GM18873 (cell line): ENCODE data around the gene JAK3.
A peak's percentile ranks its signal among the peaks of the same experiment; 100 is the strongest.
"Not testable (repeated sequence)": the region's sequence is repeated elsewhere in the genome, so short reads cannot be mapped to it uniquely, and the experiment has no call there.

Experiments
- ATAC-seq: cut with Tn5 transposase; IDR thresholded peaks from one replicate; pipeline ENCODE4 v1.9.1; 2021; ENCODE audit warnings: mild to moderate bottlenecking, moderate library complexity, moderate number of reproducible peaks; ENCODE audit not compliant: unreplicated experiment, low FRiP score

JAK3 gene

DNA sequence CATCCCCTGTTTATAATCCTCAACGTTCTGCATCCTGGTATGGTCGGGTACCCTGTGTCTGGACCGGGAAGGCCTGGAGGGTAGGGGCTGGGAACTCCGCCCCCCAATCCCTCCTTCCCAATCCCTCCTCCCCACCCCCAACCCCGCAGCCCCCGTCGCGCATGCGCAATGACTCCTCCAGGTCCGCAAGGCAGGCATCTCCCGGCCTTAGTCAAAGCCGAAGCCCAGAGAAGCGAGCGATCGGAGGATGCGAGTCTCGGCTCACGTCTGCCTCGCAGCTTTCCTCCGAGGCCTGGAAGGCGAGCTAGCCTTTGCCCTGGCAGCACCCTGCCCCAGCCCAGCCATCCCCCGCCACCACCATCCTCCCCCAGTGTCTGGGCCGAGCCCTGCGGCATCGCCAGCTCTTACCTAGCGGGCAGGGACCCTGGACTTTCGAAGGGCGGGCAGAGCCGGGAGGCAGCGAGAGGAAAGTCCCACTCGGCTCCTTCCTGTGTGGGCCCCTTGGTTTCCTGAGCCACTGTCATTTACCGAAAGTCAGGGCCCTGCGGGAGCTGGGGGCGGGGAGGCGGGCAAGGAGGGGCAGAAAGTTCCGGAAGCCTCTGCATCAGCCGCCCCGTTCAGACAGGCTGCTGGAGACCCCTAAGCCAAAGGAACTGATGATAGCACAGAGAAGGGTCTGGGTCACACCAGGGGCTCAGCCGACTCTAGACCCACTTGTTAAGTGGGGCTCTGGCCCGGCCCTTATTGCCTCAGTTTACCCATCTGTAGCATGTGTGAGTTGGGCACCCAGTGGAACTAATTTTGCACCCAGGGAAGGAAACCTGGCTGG lies at the start of gene JAK3:
Gene JAK3 (minus strand): TSS at position 445 of the 829 bp plus-strand sequence. CDS start 3,565 bp downstream, outside the sequence.
- peak; percentile 55 for ATAC-seq

DNA sequence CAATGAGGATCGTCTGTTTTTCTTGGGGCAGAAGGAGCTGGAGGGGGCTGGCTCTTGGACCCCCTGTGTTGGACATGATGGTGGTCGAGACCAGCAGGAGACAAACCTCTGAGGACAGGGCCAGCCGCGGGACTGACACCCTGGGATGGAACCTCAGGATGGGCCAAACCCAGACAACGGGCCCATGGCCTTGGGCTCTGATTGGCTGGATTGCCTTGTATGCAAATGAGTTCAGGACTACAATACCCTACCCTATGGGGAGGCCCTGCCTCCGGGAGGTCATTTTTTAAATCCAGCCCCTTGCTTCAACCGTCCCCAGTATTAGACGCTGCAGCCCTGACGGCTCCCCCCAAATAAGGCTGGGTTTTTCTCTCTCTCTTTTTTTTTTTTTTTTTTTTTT lies 46.0 kb upstream of the JAK3 start:
- no peak for ATAC-seq

DNA sequence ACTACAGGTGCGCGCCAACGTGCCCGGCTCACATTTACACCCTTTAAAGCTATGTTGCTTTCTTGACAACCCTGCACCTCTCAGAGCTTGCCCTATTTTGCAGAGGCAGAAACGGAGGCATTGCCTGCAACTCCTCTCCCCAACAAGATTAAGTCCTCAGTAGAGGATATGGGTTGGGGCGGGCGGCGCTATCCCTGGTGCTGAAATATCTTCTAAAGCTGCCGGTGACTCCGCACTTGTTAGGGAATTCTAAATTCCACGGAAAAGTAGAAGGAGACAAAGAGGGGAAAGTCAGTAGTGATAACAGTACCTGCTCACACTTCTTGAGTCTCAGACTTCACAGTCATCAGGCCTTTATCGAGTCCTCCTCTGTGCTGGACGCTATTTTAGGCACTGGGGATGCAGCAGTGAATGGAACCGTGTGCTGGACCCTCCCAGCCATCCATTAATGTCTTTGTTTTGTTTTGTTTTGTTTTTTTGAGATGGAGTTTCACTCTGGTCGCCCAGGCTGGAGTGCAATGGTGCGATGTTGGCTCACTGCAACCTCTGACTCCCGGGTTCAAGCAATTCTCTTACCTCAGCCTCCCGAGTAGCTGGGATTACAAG lies 41.9 kb upstream of the JAK3 start:
- ATAC-seq: no peak

DNA sequence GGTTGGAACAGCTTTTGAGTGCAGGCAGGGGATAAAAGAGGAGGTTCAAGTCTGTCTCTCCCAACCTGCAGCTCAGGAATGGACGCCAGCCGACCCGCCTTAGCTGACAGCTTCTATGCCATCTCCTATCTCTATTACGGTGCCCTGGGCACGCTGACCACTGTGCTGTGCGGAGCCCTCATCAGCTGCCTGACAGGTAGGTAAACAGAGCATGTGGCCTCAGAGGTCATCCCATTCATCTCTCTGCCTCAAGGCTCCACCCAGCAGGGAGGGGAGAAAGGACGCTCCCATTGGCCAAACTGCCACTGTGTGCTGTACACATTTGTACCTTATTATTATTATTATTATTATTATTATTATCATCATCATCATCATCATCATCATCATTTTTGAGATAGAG lies 40.5 kb upstream of the JAK3 start:
- ATAC-seq: no peak

DNA sequence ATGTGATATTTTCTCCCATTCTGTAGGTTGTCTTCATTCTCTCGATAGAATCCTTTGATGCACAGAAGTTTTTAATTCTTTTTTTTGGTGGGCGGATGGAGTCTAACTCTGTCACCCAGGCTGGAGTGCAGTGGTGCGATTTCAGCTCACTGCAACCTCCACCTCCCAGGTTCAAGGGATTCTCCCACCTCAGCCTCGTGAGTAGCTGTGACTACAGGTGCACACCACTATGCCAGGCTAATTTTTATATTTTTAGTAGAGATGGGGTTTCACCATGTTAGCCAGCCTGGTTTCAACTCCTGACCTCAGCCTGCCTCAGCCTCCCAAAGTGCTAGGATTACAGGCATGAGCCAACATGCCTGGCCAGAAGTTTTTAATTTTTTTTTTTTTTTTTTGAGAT lies 39.4 kb upstream of the JAK3 start:
- ATAC-seq: not testable (repeated sequence)

DNA sequence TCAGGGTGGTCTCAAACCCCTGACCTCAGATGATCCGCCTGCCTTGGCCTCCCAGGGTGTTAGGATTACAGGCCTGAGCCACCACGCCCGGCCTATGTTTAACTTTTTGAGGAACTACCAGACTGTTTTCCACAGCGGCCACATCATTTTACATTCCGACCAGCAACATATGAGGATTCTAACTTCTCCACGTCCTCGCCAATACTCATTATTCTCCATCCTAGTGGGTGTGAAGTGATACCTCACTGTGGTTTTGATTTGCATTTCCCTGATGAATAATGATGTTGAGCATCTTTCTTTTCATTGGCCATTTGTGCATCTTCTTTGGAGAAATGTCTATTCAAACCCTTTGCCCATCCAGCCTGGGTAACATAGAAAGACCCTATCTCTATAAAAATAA lies 38.7 kb upstream of the JAK3 start:
- no peak for ATAC-seq

DNA sequence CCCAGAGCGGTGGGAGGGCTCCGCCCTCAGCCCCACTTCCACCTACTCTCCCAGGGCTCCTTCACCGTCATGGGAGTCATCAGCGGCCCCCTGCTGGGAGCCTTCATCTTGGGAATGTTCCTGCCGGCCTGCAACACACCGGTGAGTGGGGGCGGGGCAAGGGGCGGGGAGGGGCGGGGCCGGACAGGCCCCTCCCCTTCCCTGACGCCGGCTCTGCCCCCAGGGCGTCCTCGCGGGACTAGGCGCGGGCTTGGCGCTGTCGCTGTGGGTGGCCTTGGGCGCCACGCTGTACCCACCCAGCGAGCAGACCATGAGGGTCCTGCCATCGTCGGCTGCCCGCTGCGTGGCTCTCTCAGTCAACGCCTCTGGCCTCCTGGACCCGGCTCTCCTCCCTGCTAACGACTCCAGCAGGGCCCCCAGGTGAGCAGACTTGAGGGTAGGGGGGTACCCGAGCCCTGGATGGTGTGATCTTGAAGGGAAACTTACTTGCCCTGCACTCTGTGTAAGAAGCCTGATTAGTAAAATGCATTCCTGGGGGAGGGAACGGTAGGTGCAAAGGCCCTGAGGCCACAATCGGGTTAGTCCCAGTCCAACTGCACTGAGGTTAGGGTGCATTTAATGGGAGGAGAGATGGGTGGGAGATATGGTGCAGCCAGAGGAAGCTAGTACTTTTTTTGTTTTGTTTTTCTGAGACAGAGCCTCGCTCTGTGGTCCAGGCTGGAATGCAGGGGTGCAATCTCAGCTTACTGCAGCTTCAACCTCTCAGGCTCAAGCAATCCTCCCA lies 36.0 kb upstream of the JAK3 start:
- no peak for ATAC-seq

DNA sequence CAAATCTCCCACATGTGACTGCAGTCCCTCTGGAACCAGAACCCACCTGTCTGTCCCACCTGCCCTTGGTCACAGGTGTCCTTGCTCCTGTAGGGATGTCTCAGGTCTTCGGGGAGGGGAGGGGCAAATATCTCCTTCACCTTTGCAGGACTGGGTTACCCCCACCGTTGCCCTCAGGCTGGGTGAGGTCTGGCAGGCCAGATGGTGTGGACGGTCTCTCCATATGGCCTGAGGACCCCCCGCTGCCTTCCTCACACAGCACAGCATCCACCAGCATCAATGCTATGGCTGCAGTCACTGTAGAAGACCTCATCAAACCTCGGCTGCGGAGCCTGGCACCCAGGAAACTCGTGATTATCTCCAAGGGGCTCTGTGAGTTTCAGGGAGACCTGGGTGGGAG lies 33.9 kb upstream of the JAK3 start:
- no peak for ATAC-seq

DNA sequence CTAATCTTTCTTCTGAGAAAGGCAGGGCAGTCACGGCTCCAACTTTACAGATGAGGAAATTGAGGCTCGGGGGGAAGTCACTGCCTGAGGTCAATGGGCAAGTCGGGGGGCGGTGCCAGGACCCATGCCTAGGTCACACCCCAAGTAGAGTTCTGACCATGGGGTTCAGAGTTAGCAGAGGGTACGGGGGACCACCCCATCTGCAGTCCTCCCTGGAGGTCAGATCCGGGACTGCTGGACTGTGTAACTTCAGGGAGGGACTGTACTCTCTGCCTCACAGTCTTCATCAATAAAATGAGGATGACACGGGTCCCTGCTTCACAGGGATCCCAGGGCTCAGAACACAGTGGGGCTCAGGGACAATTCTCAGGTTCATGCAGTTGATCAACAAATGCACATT lies 31.7 kb upstream of the JAK3 start:
- ATAC-seq: no peak

DNA sequence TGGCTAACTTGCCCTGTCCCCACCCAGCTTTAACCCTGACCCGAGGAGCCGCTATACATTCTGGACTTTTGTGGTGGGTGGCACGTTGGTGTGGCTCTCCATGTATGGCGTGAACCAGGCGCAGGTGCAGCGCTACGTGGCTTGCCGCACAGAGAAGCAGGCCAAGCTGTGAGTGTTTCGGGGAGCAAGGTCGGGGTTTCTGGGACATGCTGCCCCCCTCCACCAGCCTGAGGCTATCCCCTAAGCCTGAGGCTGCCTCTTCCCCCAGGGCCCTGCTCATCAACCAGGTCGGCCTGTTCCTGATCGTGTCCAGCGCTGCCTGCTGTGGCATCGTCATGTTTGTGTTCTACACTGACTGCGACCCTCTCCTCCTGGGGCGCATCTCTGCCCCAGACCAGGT lies 29.9 kb upstream of the JAK3 start:
- no peak for ATAC-seq

DNA sequence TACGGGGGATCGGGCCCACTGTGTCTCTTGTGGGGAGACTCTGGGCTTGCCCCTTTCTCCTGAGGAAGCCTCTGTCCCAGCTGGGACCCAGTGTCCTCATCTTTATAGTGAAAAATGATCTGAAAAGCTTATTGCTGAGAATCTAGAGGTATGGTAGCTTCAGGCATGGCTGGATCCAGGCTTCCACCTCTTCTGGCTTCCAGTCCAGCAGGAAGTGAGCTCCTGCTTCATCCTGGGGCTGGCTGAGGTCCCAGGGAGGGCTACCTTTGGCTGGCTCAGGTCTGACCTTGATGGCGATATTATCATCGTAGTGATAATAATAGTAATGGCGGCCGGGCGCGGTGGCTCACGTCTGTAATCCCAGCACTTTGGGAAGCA lies 27.0 kb upstream of the JAK3 start:
- no peak for ATAC-seq

DNA sequence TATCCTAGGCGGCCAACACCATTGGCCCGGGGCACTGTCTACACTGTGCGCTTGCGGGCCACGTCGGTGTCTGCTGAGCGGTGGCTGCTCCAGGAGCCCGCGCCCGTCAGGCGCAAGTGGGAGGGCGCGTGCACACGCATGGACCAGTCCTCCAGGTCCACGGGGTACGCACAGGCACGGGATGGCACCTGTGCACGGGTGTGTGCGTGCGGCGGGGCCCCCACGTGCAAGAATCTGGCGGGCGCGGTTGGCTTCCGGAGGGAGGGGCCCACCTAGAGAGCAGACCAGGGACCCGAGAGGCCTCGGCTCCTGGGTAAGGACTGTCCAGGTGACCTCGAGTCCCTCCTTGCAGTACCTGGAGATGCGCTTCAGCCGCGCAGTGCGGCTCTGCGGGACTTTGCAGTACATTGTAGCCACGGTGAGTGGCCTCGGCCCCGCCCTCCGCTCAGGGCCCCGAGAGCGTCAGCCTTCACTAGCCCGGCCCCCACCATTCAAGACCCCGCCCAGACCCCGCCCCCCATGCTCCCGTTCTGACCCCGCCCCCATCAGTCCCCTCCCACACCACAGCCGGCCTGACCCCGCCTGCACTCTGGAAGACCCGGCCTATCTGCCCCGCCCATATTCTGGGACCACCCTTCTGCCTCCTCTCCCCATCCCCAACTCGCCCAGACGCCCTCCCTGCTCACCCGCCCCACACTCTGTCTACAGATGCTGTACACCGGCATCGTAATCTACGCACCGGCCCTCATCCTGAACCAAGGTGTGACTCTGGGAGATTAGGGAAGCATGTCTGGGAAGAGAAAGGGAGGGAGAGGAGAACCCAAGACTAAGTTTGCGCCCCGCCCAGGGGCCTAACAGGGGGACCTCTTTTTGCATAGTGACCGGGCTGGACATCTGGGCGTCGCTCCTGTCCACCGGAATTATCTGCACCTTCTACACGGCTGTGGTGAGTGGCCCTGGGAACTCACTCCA lies 26.3 kb upstream of the JAK3 start:
- no peak for ATAC-seq

DNA sequence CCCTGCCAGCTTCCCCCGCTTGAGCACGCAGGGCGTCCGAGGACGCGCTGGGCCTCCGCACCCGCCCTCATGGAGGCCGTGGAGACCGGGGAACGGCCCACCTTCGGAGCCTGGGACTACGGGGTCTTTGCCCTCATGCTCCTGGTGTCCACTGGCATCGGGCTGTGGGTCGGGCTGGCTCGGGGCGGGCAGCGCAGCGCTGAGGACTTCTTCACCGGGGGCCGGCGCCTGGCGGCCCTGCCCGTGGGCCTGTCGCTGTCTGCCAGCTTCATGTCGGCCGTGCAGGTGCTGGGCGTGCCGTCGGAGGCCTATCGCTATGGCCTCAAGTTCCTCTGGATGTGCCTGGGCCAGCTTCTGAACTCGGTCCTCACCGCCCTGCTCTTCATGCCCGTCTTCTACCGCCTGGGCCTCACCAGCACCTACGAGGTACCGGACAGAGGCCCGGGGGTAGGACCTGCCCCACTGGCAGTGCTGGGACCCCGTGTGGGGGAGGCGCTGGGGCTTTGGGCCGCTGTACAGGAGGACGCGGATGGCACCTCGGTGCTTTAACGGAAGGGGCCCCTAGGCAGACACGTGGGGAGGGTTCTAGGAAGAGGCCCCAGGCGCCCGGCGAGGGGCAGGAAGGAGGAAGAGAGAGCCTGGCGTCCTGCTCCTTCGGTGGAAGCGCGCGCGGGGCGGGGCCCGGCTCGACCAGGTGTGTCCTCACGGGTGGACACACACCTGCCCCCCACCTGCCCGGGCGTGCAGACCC lies 24.6 kb upstream of the JAK3 start:
- no peak for ATAC-seq

DNA sequence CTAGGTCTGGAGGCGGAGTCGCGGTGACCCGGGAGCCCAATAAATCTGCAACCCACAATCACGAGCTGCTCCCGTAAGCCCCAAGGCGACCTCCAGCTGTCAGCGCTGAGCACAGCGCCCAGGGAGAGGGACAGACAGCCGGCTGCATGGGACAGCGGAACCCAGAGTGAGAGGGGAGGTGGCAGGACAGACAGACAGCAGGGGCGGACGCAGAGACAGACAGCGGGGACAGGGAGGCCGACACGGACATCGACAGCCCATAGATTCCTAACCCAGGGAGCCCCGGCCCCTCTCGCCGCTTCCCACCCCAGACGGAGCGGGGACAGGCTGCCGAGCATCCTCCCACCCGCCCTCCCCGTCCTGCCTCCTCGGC lies 24.1 kb upstream of the JAK3 start, which contains the start of gene SLC5A5:
Gene SLC5A5 (plus strand): TSS at position 68 of the 373 bp plus-strand sequence. CDS start 375 bp downstream, outside the sequence.
- no peak for ATAC-seq

DNA sequence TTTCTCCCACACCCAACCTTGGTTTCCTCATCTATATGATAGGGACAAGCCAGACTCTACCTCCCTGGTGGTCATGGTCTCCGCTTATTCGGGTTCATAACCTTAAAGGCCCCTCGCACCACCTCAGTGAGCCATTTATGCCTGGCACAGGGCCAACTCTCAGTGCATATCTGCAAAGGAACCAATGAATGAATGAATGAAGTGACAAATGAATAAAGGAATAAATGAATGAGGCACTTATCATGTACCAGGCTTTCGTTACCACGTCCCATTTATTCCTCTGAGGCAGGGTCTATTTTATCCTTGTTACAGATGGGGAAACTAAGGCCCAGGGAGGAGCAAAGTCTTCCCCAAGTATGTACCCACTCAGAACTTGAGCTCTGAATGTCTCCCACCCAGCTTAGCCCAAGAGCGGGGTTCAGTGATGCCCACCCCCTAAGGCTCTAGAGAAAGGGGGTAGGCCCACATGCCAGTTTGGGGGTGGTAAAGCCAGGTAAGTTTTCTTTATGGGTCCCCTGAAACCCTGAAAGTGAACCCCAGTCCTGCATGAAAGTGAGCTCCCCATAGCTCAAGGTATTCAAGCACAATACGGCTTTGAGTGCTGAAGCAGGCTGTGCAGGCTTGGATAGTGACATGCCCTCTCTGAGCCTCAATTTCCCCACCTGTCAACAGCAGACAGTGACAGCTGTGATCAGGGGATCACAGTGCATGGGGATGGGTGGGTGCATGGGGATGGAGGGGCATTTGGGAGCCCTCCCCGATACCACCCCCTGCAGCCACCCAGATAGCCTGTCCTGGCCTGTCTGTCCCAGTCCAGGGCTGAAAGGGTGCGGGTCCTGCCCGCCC lies 23.5 kb upstream of the JAK3 start:
- no peak for ATAC-seq

DNA sequence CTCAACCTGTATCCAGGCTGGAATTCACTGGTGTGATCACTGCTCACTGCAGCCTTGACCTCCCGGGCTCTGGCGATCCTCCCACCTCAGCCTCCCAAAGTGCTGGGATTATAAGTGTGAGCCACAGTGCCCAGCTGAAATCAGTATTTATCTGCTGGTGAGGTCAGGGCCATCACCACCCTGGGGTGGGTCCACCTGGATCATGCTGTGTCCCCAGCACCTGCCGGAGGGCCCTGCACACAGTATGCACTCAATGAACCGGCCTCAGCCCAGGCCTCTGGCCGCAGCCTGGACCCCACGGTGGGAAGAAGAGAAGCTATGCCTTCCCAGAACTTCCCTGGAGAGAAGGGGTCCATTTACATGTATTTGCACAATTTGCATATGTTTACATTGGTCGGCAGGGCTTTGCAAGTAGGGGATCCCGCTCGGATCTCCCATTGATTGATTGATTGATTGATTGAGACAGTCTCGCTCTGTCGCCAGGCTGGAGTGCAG lies 21.4 kb upstream of the JAK3 start:
- no peak for ATAC-seq

DNA sequence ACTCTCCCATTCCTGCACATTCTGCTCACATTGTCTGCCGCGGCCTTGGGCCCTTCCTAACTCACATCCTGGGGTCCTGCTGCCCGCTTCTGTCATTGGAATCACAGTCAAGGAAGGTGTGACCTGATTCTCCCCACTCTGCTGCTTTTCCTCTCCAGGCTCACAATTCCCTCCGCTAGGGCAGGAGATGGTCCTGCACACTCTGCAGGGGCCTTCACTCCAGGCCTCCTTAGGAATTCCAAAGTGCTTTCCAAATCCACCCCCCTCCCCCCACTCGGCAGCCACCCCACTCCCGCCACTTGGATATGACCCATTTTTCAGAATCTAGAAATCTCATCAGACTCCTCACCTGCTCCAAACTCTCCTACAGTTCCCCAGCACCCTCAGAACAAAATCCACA lies 20.9 kb upstream of the JAK3 start:
- ATAC-seq: no peak

DNA sequence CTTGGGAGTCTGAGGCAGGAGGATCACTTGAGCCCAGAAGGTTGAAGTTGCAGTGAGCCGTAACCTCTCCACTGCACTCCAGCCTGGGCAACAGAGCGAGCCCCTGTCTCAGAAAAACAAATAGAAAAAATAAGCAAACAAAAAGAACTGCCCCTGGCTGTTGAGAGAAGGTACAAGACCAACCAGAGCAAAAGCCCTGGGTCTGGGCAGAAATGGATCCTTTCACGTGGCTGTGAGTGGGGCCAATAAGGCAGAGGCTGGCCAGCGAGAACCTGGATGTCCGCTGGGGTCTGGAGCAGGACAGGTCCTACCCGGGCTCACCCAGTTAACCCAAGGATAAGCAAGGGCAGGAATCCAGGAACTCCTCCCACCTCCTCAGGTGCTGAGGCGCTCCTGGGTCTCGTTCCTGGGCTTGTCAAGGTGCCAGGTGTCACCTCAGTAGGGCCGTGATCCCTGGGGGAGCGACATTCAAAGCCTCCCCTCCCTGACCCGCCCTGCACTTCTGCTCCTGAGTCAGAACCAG lies 19.2 kb upstream of the JAK3 start:
- ATAC-seq: no peak
